Fibroblast of mammary gland (primary cell): Measurements from ENCODE around the gene C15orf61.

Experiments
- DNase-seq: peaks from one replicate; pipeline ENCODE4 v3.0.0-alpha.2; 2010; ENCODE audit warnings: low read depth
- H3K4me3 ChIP-seq: 2 replicates; pipeline ENCODE4 v1.5.1; 2011; ENCODE audit warnings: low read depth, mild to moderate bottlenecking, low read length, moderate library complexity; ENCODE audit not compliant: control insufficient read depth
- CTCF ChIP-seq: conservative IDR thresholded peaks from 2 replicates; pipeline ENCODE4 v1.5.1; 2011; ENCODE audit warnings: low read depth, low read length, inconsistent platforms; ENCODE audit not compliant: control insufficient read depth, insufficient read depth

C15orf61 gene

GRCh38 chr15:67564021-67564967 is 43.4 kb downstream of the C15orf61 start:
- no peak overlapping the region for H3K4me3 ChIP-seq
- no peak for TF ChIP-seq CTCF
- no peak for DNase-seq

- TF ChIP-seq CTCF, result no peak
- H3K4me3 ChIP-seq, result no peak overlapping the region
- DNase-seq, result no peak
Observed at GRCh38 chr15:67564968-67565345, 44.0 kb downstream of the C15orf61 start.

- DNase-seq, result no peak
- H3K4me3 ChIP-seq, result no peak overlapping the region
- no peak for TF ChIP-seq CTCF
Observed at GRCh38 chr15:67569668-67570067, 48.7 kb downstream of the C15orf61 start.

- no peak for DNase-seq
- no peak overlapping the region for H3K4me3 ChIP-seq
- no peak for TF ChIP-seq CTCF
Observed at GRCh38 chr15:67570875-67571647, 50.1 kb downstream of the C15orf61 start.

GRCh38 chr15:67571648-67572415 is 50.9 kb downstream of the C15orf61 start:
- no peak for TF ChIP-seq CTCF
- no peak for DNase-seq
- H3K4me3 ChIP-seq, result no peak overlapping the region

GRCh38 chr15:67573194-67573593 is 52.3 kb downstream of the C15orf61 start:
- no peak for DNase-seq
- no peak overlapping the region for H3K4me3 ChIP-seq
- no peak for TF ChIP-seq CTCF
